Natural killer cell (primary cell): Measurements from ENCODE around the gene ADSS2. TPM values are rescaled to one million over a fixed set of nuclear protein-coding genes. Genes with fewer than 3 reads are reported as not detected.

Experiments
- ATAC-seq, 3 donors: fragments of 150-1000 bp in 2 of 3; fragments of 200-7000 bp in 1 of 3; cut with Tn5 transposase; 1 replicate in 1 of 3; 2 replicates in 2 of 3; pipeline ENCODE4 v1.10.0; 2021; ENCODE audit warnings: mild to moderate bottlenecking in 2 of 3, moderate library complexity in 2 of 3
- DNase-seq, 2 donors: peaks; one replicate each; pipeline versions ENCODE4 v3.0.0 to v3.0.0-alpha.2; 2013 to 2021; ENCODE audit warnings: mixed read lengths in 1 of 2
- H3K27ac ChIP-seq: one replicate; pipeline ENCODE4 v1.5.1; 2013; ENCODE audit warnings: mild to moderate bottlenecking, low read length
- H3K27me3 ChIP-seq: one replicate; pipeline ENCODE4 v1.6.1; 2013; ENCODE audit warnings: low read length; ENCODE audit not compliant: control insufficient read depth, insufficient read depth
- H3K36me3 ChIP-seq: one replicate; pipeline ENCODE4 v1.6.1; 2013; ENCODE audit warnings: low read length; ENCODE audit not compliant: control insufficient read depth, insufficient read depth
- H3K4me1 ChIP-seq: one replicate; pipeline ENCODE4 v1.6.1; 2013; ENCODE audit warnings: low read length; ENCODE audit not compliant: control insufficient read depth, insufficient read depth
- H3K4me3 ChIP-seq: one replicate; pipeline ENCODE4 v1.5.1; 2013; ENCODE audit warnings: low read length
- H3K9me3 ChIP-seq: one replicate; pipeline ENCODE4 v1.6.1; 2013; ENCODE audit warnings: low read length; ENCODE audit not compliant: control insufficient read depth, insufficient read depth
- H3K27ac Mint-ChIP-seq, 2 donors: one replicate each; pipeline ENCODE4 v1.8.0; 2022; ENCODE audit warnings: mild to moderate bottlenecking in 2 of 2, mixed read lengths in 2 of 2, moderate library complexity in 1 of 2
- H3K27me3 Mint-ChIP-seq, 2 donors: one replicate each; pipeline ENCODE4 v1.8.0; 2022; ENCODE audit warnings: low read depth in 2 of 2, mixed read lengths in 2 of 2
- H3K36me3 Mint-ChIP-seq: one replicate; pipeline ENCODE4 v1.8.0; 2022; ENCODE audit warnings: mixed read lengths
- H3K4me1 Mint-ChIP-seq, 2 donors: one replicate each; pipeline ENCODE4 v1.8.0; 2022; ENCODE audit warnings: mixed read lengths in 2 of 2
- H3K4me3 Mint-ChIP-seq: one replicate; pipeline ENCODE4 v1.8.0; 2022; ENCODE audit warnings: mild to moderate bottlenecking, moderate library complexity, mixed read lengths
- H3K9me3 Mint-ChIP-seq, 2 donors: one replicate each; pipeline ENCODE4 v1.8.0; 2022; ENCODE audit warnings: mixed read lengths in 2 of 2
- CTCF ChIP-seq: fragments of 200-600 bp; IDR thresholded peaks from one replicate; pipeline ENCODE4 v1.8.0; 2022; ENCODE audit warnings: antibody characterized with exemption
- WGBS: methylation state at CpG from one replicate; pipeline ENCODE4 v1.1.7; 2013; ENCODE audit warnings: missing lambda C conversion rate; ENCODE audit not compliant: insufficient coverage; 5-methylcytosine and 5-hydroxymethylcytosine counted together
- intact Hi-C: fragments of 100-400 bp; cut with micrococcal nuclease; formaldehyde crosslinking; loops from one replicate; pipeline ENCODE4 v1.14.2; 2022
- total RNA-seq, 4 donors: library from RNA; stranded (reverse); fragments of 120-200 nt in 1 of 4; gene quantifications; one replicate each; pipeline versions ENCODE4 v1.2.3 to v1.2.4, GENCODE V29; 2013 to 2022

ADSS2 gene
- total RNA-seq, 3 donors from 2014 or later (not counting 1 experiment from before 2014, with no cell fraction given): 49.2 to 67.9 (median 54.8) TPM

- H3K4me3 ChIP-seq: peak overlapping the region; percentile 72
- H3K9me3 ChIP-seq: no peaks in the 10 kb centered on the region
- peak; percentile 98 to 100 for DNase-seq
- Mint-ChIP-seq H3K27ac (peak overlapping the region; percentile 85 to 88), H3K9me3 (no peaks in the 10 kb centered on the region), H3K27me3 (no peaks in the 10 kb centered on the region), H3K36me3 (no peaks in the 10 kb centered on the region), H3K4me3 (peak overlapping the region; percentile 80), H3K4me1 (peaks cover 33 to 37% of the 10 kb centered on the region in 2 donors)
- peaks cover 9% of the 10 kb centered on the region for H3K4me1 ChIP-seq
- intact Hi-C loops: loop anchor here (1.0 to 10.0 kb wide), 7 partner anchors 127 to 1197 kb away; partner anchors contain the start of genes CEP170, COX20 and HNRNPU
- peak; percentile 31 for TF ChIP-seq CTCF
- whole genome bisulfite sequencing: 2% methylated on average over 45 of the region's 47 CpGs
- H3K27me3 ChIP-seq: no peaks in the 10 kb centered on the region
- H3K27ac ChIP-seq: peak overlapping the region; percentile 92
- peak; percentile 85 to 96 (median 90) for ATAC-seq
- H3K36me3 ChIP-seq: peaks cover 12% of the 10 kb centered on the region
Measured at GRCh38 chr1:244451951-244452795, 464 bp upstream of the ADSS2 start.

- H3K4me1 ChIP-seq: peaks cover 9% of the 10 kb centered on the region
- peak overlapping the region; percentile 92 for H3K27ac ChIP-seq
- peaks cover 42 to 49% of the 10 kb centered on the region in 2 donors for H3K4me1 Mint-ChIP-seq
- intact Hi-C loops: loop anchor here (1.0 to 10.0 kb wide), 3 partner anchors 126 to 521 kb away; partner anchors contain the start of gene HNRNPU
- H3K27ac Mint-ChIP-seq: peak overlapping the region; percentile 85 to 88
- no peaks in the 10 kb centered on the region for H3K36me3 Mint-ChIP-seq
- no peaks in the 10 kb centered on the region for H3K27me3 Mint-ChIP-seq
- under 1% methylated on average over 41 of the region's 41 CpGs for WGBS
- H3K4me3 ChIP-seq: peak overlapping the region; percentile 72
- H3K9me3 ChIP-seq: no peaks in the 10 kb centered on the region
- no peak for TF ChIP-seq CTCF
- peak overlapping the region; percentile 80 for H3K4me3 Mint-ChIP-seq
- peaks cover 14% of the 10 kb centered on the region for H3K36me3 ChIP-seq
- peak; percentile 49 to 80 for DNase-seq
- no peaks in the 10 kb centered on the region for H3K27me3 ChIP-seq
- H3K9me3 Mint-ChIP-seq: no peaks in the 10 kb centered on the region
- peak in 1 of 3 donors; percentile 9 for ATAC-seq
Measured at GRCh38 chr1:244450597-244451538, 841 bp downstream of the ADSS2 start.

GRCh38 chr1:244449936-244450508 lies 1.7 kb downstream of the ADSS2 start:
- intact Hi-C loops: loop anchor here (5.0 to 10.0 kb wide), 2 partner anchors 415 to 522 kb away; partner anchors contain the start of gene HNRNPU
- Histone ChIP-seq H3K27me3 (no peaks in the 10 kb centered on the region), H3K27ac (peak overlapping the region; percentile 92), H3K4me1 (peaks cover 9% of the 10 kb centered on the region), H3K4me3 (peak overlapping the region; percentile 72), H3K9me3 (no peaks in the 10 kb centered on the region), H3K36me3 (peaks cover 14% of the 10 kb centered on the region)
- Mint-ChIP-seq H3K4me3 (peak overlapping the region; percentile 80), H3K27me3 (no peaks in the 10 kb centered on the region), H3K36me3 (no peaks in the 10 kb centered on the region), H3K9me3 (no peaks in the 10 kb centered on the region), H3K27ac (peak overlapping the region; percentile 85 to 88), H3K4me1 (peaks cover 51 to 57% of the 10 kb centered on the region in 2 donors)
- no peak for ATAC-seq
- no peak for TF ChIP-seq CTCF
- no peak for DNase-seq
- WGBS: 84% methylated on average over 8 of the region's 8 CpGs
